ENCODE data around the gene DTHD1. TPM values are rescaled to one million over a fixed set of nuclear protein-coding genes. Genes with fewer than 3 reads are reported as not detected.

DTHD1 gene
- total and polyA plus RNA-seq, 2 of the 8 experiments (the other 6 are each of a cell fraction or from before 2014, with no cell fraction given) = not detected

- Histone ChIP-seq H4K20me1 (replicated peaks in 1 of 2; ENCODE audit: control insufficient read depth in 1 of 2, insufficient read depth in 2 of 2, low read length in 2 of 2) (no peaks in the 10 kb centered on the region), H3K4me2 (ENCODE audit: insufficient read depth in 1 of 2, low read depth in 2 of 2, low read length in 2 of 2) (no peak overlapping the region), H3K79me1 (ENCODE audit: low read depth, low read length) (no peaks in the 10 kb centered on the region), H3K4me3 (ENCODE audit: extremely low read depth in 1 of 4, insufficient read depth in 2 of 4, low read depth in 3 of 4, low read length in 4 of 4) (no peak overlapping the region), H3K9me3 (ENCODE audit: insufficient read depth in 2 of 2, low read depth in 1 of 2, low read length in 1 of 2) (no peaks in the 10 kb centered on the region), H3K9ac (replicated peaks in 1 of 4; ENCODE audit: extremely low read depth in 1 of 4, low read depth in 3 of 4, low read length in 3 of 4) (no peak overlapping the region), H3K79me2 (ENCODE audit: control insufficient read depth in 1 of 2, insufficient read depth in 2 of 2, low read length in 2 of 2) (no peaks in the 10 kb centered on the region), H3K27me3 (replicated peaks in 1 of 4; ENCODE audit: control insufficient read depth in 3 of 4, extremely low read depth in 1 of 4, insufficient read depth in 3 of 4, low read length in 3 of 4) (no peaks in the 10 kb centered on the region), H2BK12ac (ENCODE audit: low read depth, low read length) (no peak overlapping the region), H3K56ac (replicated peaks; ENCODE audit: insufficient read length, low read depth, low read length) (no peak overlapping the region), H2AFZ (ENCODE audit: low read length) (0 out of 2 replicates have a peak overlapping the region, but pooled peaks have one; percentile 39), H3K18ac (ENCODE audit: extremely low read depth, low read length) (no peak overlapping the region), H2BK15ac (ENCODE audit: low read length) (no peak overlapping the region), H3K14ac (ENCODE audit: insufficient read length) (no peak overlapping the region), H4K91ac (replicated peaks; ENCODE audit: insufficient read length, low read length) (no peak overlapping the region), H4K8ac (ENCODE audit: extremely low read depth, insufficient read depth, low read length) (no peak overlapping the region), H3K23me2 (ENCODE audit: low read depth, low read length) (no peaks in the 10 kb centered on the region), H3K4me1 (replicated peaks in 1 of 4; ENCODE audit: control insufficient read depth in 3 of 4, insufficient read depth in 4 of 4, low read length in 3 of 4) (peaks cover 0 to 4% (median 2%) of the 10 kb centered on the region in 4 experiments; a peak in 1 of 7 replicates), H2AK5ac (ENCODE audit: low read depth, low read length) (no peak overlapping the region), H2BK120ac (replicated peaks; ENCODE audit: low read depth, low read length) (no peak overlapping the region), H3K4ac (replicated peaks; ENCODE audit: insufficient read length, low read depth, low read length) (no peak overlapping the region), H3K36me3 (ENCODE audit: control insufficient read depth in 2 of 4, insufficient read depth in 4 of 4, low read length in 3 of 4) (no peaks in the 10 kb centered on the region), H2BK5ac (ENCODE audit: low read depth, low read length) (no peak overlapping the region), H3K27ac (ENCODE audit: low read depth, low read length) (no peak overlapping the region), H4K5ac (ENCODE audit: insufficient read length, low read depth, low read length) (no peak overlapping the region), H3K23ac (ENCODE audit: insufficient read length) (no peak overlapping the region), H2BK20ac (ENCODE audit: low read length) (no peak overlapping the region)
- 92% methylated on average over 5 of the region's 5 CpGs; no CpG with 5 or more reads in 1 of the 2 experiments for WGBS, 2 experiments (ENCODE audit: extremely low coverage in 1 of 2, insufficient coverage in 1 of 2, insufficient read length in 1 of 2, insufficient replicate concordance in 2 of 2, low coverage in 1 of 2, low lambda C conversion rate in 2 of 2, missing lambda C conversion rate in 1 of 2)
- DNase-seq (ENCODE audit: low read depth in 1 of 2, low spot score in 2 of 2) = no peak
- no peak for FAIRE-seq
- ChIA-PET CTCF (ENCODE audit: partially characterized antibody) (no interaction called here), POLR2A (ENCODE audit: partially characterized antibody) (no interaction called here)
- TF ChIP-seq CTBP2 (IDR thresholded peaks at IDR 0.05; ENCODE audit: borderline replicate concordance, insufficient read depth, insufficient read length, low read length) = no peak
- no peak for TF ChIP-seq SIRT6 (IDR thresholded peaks at IDR 0.05; ENCODE audit: low read length)
- no peak for TF ChIP-seq KDM1A (IDR thresholded peaks at IDR 0.05; ENCODE audit: borderline replicate concordance, low read length)
- no peak for TF ChIP-seq CHD2 (IDR thresholded peaks at IDR 0.05; ENCODE audit: low read length)
- TF ChIP-seq SP4 (IDR thresholded peaks at IDR 0.05; ENCODE audit: low read length) = no peak
- TF ChIP-seq POLR2A (IDR thresholded peaks at IDR 0.05; ENCODE audit: control extremely low read depth in 1 of 2, low read depth in 2 of 2, low read length in 2 of 2) = no peak
- no peak for TF ChIP-seq CTCF (IDR thresholded peaks at IDR 0.05; ENCODE audit: control extremely low read depth in 1 of 3, insufficient read depth in 1 of 3, low read depth in 1 of 3, low read length in 3 of 3)
- TF ChIP-seq KDM5A (IDR thresholded peaks at IDR 0.05; ENCODE audit: low read length) = no peak
- TF ChIP-seq YY1 (IDR thresholded peaks at IDR 0.05; ENCODE audit: low read depth, low read length) = no peak
- TF ChIP-seq TEAD4 (IDR thresholded peaks at IDR 0.05; ENCODE audit: low read depth, low read length) = no peak
- TF ChIP-seq NANOG (IDR thresholded peaks at IDR 0.05; ENCODE audit: insufficient read depth, low read depth, low read length, poor library complexity, severe bottlenecking) = no peak
- TF ChIP-seq SAP30 (IDR thresholded peaks at IDR 0.05; ENCODE audit: insufficient read depth, insufficient replicate concordance, low read length) = no peak
- no peak for TF ChIP-seq SP2 (IDR thresholded peaks at IDR 0.05; ENCODE audit: low read length)
Measured at GRCh38 chr4:36260731-36261130, 20.7 kb upstream of the DTHD1 start.
